RPMI7951 (cell line): Measurements from ENCODE around the gene GTF2H1. TPM values are rescaled to one million over a fixed set of nuclear protein-coding genes. Genes with fewer than 3 reads are reported as not detected.

Experiments
- total RNA-seq: library from RNA; depleted of rRNA; stranded (reverse); fragments of >200 nt; shearing (Covaris generic); gene quantifications from 2 replicates; pipeline ENCODE4 v1.2.3, GENCODE V29; 2014; rRNA removed

GTF2H1 gene
- total RNA-seq, 1 experiment from 2014 or later = 74.5 TPM

Other genes with a start within 250 kb of the GTF2H1 start
- gene SAAL1, start 216.5 kb upstream of the GTF2H1 start, total RNA-seq = 30.9 and 31.7 TPM in 2 replicates
- not detected in 2 replicates for gene MRGPRX3, start 190.0 kb upstream of the GTF2H1 start, total RNA-seq
- gene MRGPRX4, start 149.7 kb upstream of the GTF2H1 start, total RNA-seq = not detected in 2 replicates
- not detected in 2 replicates for gene SAA4, start 85.8 kb upstream of the GTF2H1 start, total RNA-seq
- gene SAA2, start 73.9 kb upstream of the GTF2H1 start, total RNA-seq = 0.20 and 0.84 TPM in 2 replicates
- not detected in 2 replicates for gene SAA1, start 56.3 kb upstream of the GTF2H1 start, total RNA-seq
- 16.0 and 16.5 TPM in 2 replicates for gene HPS5, start 427 bp upstream of the GTF2H1 start, total RNA-seq
- 1,614 and 1,664 TPM in 2 replicates for gene LDHA, start 72.0 kb downstream of the GTF2H1 start, total RNA-seq
- 0.29 TPM in 1 of 2 replicates, not detected in the other for gene LDHC, start 89.8 kb downstream of the GTF2H1 start, total RNA-seq
- not detected in 2 replicates for gene LDHAL6A, start 133.3 kb downstream of the GTF2H1 start, total RNA-seq
- 87.9 and 90.1 TPM in 2 replicates for gene TSG101, start 204.4 kb downstream of the GTF2H1 start, total RNA-seq